Measurements from ENCODE around the gene PTPRK.

- TF ChIP-seq, protein P1, sequence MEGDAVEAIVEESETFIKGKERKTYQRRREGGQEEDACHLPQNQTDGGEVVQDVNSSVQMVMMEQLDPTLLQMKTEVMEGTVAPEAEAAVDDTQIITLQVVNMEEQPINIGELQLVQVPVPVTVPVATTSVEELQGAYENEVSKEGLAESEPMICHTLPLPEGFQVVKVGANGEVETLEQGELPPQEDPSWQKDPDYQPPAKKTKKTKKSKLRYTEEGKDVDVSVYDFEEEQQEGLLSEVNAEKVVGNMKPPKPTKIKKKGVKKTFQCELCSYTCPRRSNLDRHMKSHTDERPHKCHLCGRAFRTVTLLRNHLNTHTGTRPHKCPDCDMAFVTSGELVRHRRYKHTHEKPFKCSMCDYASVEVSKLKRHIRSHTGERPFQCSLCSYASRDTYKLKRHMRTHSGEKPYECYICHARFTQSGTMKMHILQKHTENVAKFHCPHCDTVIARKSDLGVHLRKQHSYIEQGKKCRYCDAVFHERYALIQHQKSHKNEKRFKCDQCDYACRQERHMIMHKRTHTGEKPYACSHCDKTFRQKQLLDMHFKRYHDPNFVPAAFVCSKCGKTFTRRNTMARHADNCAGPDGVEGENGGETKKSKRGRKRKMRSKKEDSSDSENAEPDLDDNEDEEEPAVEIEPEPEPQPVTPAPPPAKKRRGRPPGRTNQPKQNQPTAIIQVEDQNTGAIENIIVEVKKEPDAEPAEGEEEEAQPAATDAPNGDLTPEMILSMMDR (IDR thresholded peaks at IDR 0.05; ENCODE audit: control extremely low read depth in 1 of 3, insufficient read depth in 1 of 3, low read depth in 1 of 3, low read length in 3 of 3), result no peak
- TF ChIP-seq SP4 (IDR thresholded peaks at IDR 0.05; ENCODE audit: low read length), result no peak
- no peak for TF ChIP-seq EP300 (IDR thresholded peaks at IDR 0.05; ENCODE audit: borderline replicate concordance in 1 of 2, low read depth in 2 of 2, low read length in 2 of 2)
- TF ChIP-seq EZH2 (IDR thresholded peaks at IDR 0.05; ENCODE audit: low read depth, low read length, severe bottlenecking), result no peak
- no peak for TF ChIP-seq NRF1 (IDR thresholded peaks at IDR 0.05; ENCODE audit: low read depth, low read length)
- no peak for TF ChIP-seq BACH1 (IDR thresholded peaks at IDR 0.05; ENCODE audit: low read length)
- TF ChIP-seq ASH2L (IDR thresholded peaks at IDR 0.05; ENCODE audit: low read length), result no peak
- no peak for TF ChIP-seq POLR2AphosphoS5 (IDR thresholded peaks at IDR 0.05; ENCODE audit: low read depth, low read length)
- TF ChIP-seq BRCA1 (IDR thresholded peaks at IDR 0.05; ENCODE audit: low read depth, low read length), result no peak
These were observed 237.4 kb downstream of the PTPRK start for GRCh38 chr6:128282961-128283360.
